Erythroblast (primary cell): ENCODE results near the gene GBX1.

Experiments used
- GATA1 ChIP-seq: IDR thresholded peaks from 2 replicates; pipeline ENCODE4 v1.6.1; 2011; ENCODE audit warnings: low read depth, mild to moderate bottlenecking, control low read depth, low read length, moderate library complexity
- POLR2A ChIP-seq: IDR thresholded peaks from 2 replicates; pipeline ENCODE4 v1.6.1; 2011; ENCODE audit warnings: mild to moderate bottlenecking, low read length

DNA sequence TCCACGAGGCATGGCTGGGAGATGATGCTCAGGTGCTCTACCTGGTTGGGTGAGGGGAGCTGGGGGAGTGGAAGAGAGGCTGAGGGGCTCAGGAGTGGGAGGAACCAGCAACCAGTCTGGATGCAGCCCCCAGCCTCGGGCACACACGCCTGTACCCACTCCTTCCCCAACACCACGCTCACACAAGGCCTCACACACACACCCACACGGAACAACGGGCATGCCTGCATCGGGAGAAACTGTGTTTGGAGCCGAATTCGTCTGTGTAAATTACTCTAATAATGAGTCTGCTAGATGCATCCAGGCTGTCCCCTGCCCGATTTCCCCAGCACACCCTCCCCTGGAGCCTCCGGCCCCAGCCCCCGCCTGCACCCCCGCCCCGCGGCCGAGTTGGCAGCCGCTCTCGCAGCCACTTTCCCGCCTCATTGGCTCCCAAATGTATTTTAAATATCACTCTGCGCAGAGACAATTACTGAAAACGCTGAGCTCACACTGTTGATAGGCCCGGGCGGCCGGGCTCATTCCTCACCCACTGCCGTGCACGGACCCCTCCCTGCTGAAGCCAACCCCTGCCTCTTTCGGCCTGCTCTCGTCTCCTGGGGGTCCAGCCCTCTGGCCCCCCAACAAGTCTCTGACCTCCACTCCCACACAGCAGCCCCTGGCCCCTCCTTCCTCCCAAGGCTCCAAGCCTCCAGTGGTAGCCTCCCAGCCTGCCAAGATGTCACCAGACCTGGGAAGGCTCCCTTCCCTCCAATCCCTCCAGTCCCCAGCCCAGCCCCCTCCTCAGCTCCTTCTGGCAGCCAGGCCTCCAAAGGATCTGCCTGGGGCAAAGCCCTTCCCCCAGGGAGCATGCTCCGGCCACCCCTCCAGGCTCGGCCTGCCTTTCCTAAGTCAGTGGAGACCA, 31.7 kb upstream of the GBX1 start:
- TF ChIP-seq POLR2A (no peak), GATA1 (no peak)
